Activated T-helper 2 cell treated with anti-CD3 and anti-CD28 coated beads, Interferon-gamma antibody, Interleukin-2, Interleukin-4, amounts not matched to agents 10 μg/mL and 5 μg/mL and 100 μg/mL, durations not matched to agents 14 hours and 24 hours and 36 hours (primary cell): ENCODE results near the gene RABL3. TPM values are rescaled to one million over a fixed set of nuclear protein-coding genes. Genes with fewer than 3 reads are reported as not detected.

ENCODE experiments used
- DNase-seq: peaks from one replicate; pipeline ENCODE4 v3.0.0; 2021; ENCODE audit warnings: low spot score
- H3K27ac Mint-ChIP-seq: one replicate; pipeline ENCODE4 v1.8.0; 2021; ENCODE audit warnings: mixed read lengths
- H3K27me3 Mint-ChIP-seq: one replicate; pipeline ENCODE4 v1.8.0; 2021; ENCODE audit warnings: low read depth, mixed read lengths
- H3K36me3 Mint-ChIP-seq: one replicate; pipeline ENCODE4 v1.8.0; 2021; ENCODE audit warnings: low read depth, mixed read lengths
- H3K4me1 Mint-ChIP-seq: one replicate; pipeline ENCODE4 v1.8.0; 2021; ENCODE audit warnings: low read depth, mixed read lengths
- H3K4me3 Mint-ChIP-seq: one replicate; pipeline ENCODE4 v1.8.0; 2021; ENCODE audit warnings: low read depth, mild to moderate bottlenecking, moderate library complexity, mixed read lengths
- H3K9me3 Mint-ChIP-seq: one replicate; pipeline ENCODE4 v1.8.0; 2021; ENCODE audit warnings: mixed read lengths
- intact Hi-C: fragments of 100-400 bp; cut with micrococcal nuclease; formaldehyde crosslinking; loops from one replicate; pipeline ENCODE4 v1.15.1; 2023
- total RNA-seq: library from RNA; stranded (reverse); gene quantifications from 2 replicates; pipeline ENCODE4 v1.2.3, GENCODE V29; 2022

The RABL3 gene
- total RNA-seq, 1 donor from 2014 or later, result 30.8 TPM

GRCh38 chr3:120693439-120694171, 48.7 kb downstream of the RABL3 start:
- peaks cover 5% of the 10 kb centered on the region for H3K4me1 Mint-ChIP-seq
- DNase-seq, result no peak
- no peak overlapping the region for H3K4me3 Mint-ChIP-seq
- no peaks in the 10 kb centered on the region for H3K27me3 Mint-ChIP-seq
- intact Hi-C loops, result no loop called here
- H3K27ac Mint-ChIP-seq, result no peak overlapping the region
- peaks cover 13% of the 10 kb centered on the region for H3K36me3 Mint-ChIP-seq
- H3K9me3 Mint-ChIP-seq, result no peaks in the 10 kb centered on the region

- H3K4me1 Mint-ChIP-seq, result peaks cover 5% of the 10 kb centered on the region
- no peak for DNase-seq
- H3K4me3 Mint-ChIP-seq, result no peak overlapping the region
- no peaks in the 10 kb centered on the region for H3K9me3 Mint-ChIP-seq
- H3K27me3 Mint-ChIP-seq, result no peaks in the 10 kb centered on the region
- intact Hi-C loops, result no loop called here
- H3K36me3 Mint-ChIP-seq, result peaks cover 13% of the 10 kb centered on the region
- no peak overlapping the region for H3K27ac Mint-ChIP-seq
Measured at GRCh38 chr3:120689395-120689794, 52.9 kb downstream of the RABL3 start.

GRCh38 chr3:120688121-120688520, 54.2 kb downstream of the RABL3 start:
- peaks cover 6% of the 10 kb centered on the region for H3K36me3 Mint-ChIP-seq
- H3K4me1 Mint-ChIP-seq, result no peaks in the 10 kb centered on the region
- intact Hi-C loops, result no loop called here
- no peak overlapping the region for H3K4me3 Mint-ChIP-seq
- H3K9me3 Mint-ChIP-seq, result no peaks in the 10 kb centered on the region
- no peak for DNase-seq
- no peak overlapping the region for H3K27ac Mint-ChIP-seq
- no peaks in the 10 kb centered on the region for H3K27me3 Mint-ChIP-seq

DNA sequence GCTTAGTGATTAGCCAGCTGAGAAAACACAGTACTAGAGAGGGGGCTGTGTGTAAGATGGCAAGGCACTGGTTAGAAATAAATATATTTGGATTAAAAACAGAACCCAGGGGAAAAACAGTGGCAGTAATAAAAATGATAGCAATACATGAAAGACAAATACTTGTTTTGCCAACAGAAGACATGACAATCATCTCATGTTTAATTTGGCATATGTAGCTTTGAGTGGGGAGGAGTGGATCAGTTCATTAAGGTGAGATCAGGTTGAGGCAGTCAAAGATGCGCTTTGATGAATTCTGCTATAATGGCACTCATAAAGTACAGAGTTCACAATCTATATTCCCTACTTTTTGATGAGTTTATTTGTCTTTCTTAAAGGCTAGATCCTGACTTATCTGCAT, 56.9 kb downstream of the RABL3 start:
- Mint-ChIP-seq H3K27me3 (no peaks in the 10 kb centered on the region), H3K4me3 (no peak overlapping the region), H3K27ac (no peak overlapping the region), H3K9me3 (no peaks in the 10 kb centered on the region), H3K4me1 (peaks cover 2% of the 10 kb centered on the region), H3K36me3 (no peaks in the 10 kb centered on the region)
- DNase-seq, result no peak
- intact Hi-C loops, result no loop called here

GRCh38 chr3:120684896-120685295, 57.4 kb downstream of the RABL3 start:
- Mint-ChIP-seq H3K27me3 (no peaks in the 10 kb centered on the region), H3K36me3 (no peaks in the 10 kb centered on the region), H3K27ac (no peak overlapping the region), H3K4me3 (no peak overlapping the region), H3K9me3 (no peaks in the 10 kb centered on the region), H3K4me1 (peaks cover 2% of the 10 kb centered on the region)
- DNase-seq, result no peak
- intact Hi-C loops, result no loop called here

DNA sequence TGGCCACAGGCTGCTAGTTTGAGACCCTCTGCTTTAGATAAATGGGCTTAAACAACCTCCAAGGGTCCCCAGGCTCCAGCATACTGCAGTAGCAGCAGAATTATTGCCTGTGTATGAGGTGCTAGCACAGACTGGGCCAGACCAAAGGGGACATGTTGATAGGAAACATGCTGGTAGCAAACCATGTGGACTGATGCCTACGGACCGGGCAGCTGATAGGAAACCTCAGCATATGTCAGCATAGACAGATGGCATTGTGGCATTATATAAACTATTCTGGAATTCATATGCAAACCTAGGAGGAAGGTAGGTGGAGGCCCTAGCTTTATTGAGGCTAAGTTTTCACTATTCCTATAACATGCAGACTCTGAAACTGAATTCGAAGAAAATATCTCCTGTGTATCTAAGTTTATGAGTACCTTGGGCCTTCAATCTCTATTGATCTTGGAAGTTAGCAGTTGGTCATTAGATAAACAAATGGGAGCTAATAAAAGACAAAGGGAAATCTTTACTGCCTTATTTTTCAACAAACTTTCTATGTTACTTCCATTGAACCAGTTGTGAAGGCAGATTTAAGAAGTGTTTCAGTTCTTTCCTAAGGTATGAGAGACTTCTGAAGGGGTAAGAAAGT, 58.5 kb downstream of the RABL3 start:
- intact Hi-C loops, result no loop called here
- DNase-seq, result no peak
- H3K36me3 Mint-ChIP-seq, result no peaks in the 10 kb centered on the region
- no peak overlapping the region for H3K4me3 Mint-ChIP-seq
- peaks cover 5% of the 10 kb centered on the region for H3K4me1 Mint-ChIP-seq
- no peaks in the 10 kb centered on the region for H3K27me3 Mint-ChIP-seq
- no peaks in the 10 kb centered on the region for H3K9me3 Mint-ChIP-seq
- no peak overlapping the region for H3K27ac Mint-ChIP-seq

DNA sequence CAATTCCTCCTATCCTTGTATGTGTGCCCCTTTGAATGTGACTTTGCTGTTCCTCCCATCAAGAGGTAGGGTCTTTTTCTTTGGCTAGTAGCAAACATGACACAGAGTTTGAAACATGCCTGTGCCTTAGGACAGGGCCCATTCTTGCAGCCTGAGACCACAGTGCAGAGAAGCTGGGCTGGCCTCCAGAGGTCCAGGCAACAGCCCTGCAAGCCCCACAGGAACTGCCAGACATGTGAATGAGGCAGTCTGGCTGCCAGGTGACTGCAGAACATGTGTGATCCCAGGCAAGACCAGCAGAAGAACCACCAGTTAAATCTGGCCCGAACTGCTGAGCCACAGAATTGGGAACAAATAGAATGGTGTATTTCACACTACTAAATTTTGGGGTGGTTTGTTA, 59.1 kb downstream of the RABL3 start:
- no peak for DNase-seq
- H3K4me3 Mint-ChIP-seq, result no peak overlapping the region
- no peaks in the 10 kb centered on the region for H3K9me3 Mint-ChIP-seq
- H3K27ac Mint-ChIP-seq, result no peak overlapping the region
- intact Hi-C loops, result no loop called here
- no peaks in the 10 kb centered on the region for H3K36me3 Mint-ChIP-seq
- peaks cover 10% of the 10 kb centered on the region for H3K4me1 Mint-ChIP-seq
- no peaks in the 10 kb centered on the region for H3K27me3 Mint-ChIP-seq

DNA sequence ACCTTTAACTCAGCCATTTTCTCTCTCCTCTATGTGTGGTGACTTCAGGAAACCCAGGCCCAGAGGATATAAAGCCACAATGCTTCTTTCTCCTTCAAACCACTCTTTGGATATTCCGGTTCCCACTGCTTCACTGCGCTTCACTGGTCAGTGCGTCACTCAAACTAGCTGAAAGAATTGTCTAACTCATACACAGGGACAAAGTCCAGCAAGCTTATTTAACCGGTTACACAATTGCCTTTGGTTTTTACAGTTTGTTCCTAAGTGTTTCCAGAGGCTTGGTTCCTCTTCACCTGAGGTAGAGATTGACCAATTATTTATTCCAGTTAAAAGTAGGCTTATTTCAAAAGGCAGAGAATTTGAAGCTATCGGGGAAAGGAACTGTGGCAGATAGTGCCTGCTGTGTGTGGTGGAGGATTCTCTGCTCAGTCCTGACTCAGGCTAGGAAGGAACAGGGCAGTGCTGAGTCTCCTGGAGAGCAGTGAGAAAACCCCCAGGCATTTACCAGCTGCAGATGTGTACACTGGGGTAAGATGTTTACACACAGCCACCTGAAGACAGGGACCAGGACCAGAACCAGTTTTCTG, 60.1 kb downstream of the RABL3 start, which contains the start of gene HGD:
Gene HGD (minus strand): TSS at position 145 of the 587 bp plus-strand sequence. CDS start 128 bp downstream, at position 17.
- Mint-ChIP-seq H3K9me3 (peaks cover 4% of the 10 kb centered on the region), H3K27ac (no peak within 1 kb of the TSS), H3K4me3 (no peak within 1 kb of the TSS), H3K4me1 (peaks cover 11% of the 10 kb centered on the region), H3K36me3 (no peaks in the 10 kb centered on the region), H3K27me3 (peaks cover 3% of the 10 kb centered on the region)
- DNase-seq, result no peak
- intact Hi-C loops, result no loop called here

DNA sequence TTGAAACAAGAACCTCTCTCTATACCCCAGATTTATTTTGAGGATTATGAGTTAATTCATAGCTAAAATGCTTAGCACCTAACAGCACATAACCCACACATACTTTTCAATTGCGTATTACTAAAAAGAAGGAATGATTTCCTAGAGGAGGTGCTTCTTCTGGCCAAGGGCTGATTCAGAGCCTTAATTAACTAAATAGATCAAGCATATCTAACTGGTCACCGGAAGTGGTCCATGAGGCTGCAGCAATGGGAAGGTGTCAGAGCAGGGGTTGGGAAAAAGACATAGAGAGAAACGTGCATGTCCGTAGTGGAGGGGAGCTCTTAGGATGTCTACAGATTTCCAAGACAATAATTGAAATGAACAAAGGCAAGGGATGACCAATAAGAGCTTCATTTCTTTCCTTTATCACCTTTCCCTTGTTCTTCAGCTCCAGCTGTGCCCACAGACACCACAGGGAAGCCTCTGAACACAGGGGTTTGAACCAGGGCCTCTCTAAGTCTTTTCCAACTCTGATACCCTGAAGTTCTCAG, 60.7 kb downstream of the RABL3 start:
- Mint-ChIP-seq H3K4me1 (peaks cover 11% of the 10 kb centered on the region), H3K36me3 (no peaks in the 10 kb centered on the region), H3K27me3 (peaks cover 3% of the 10 kb centered on the region)

DNA sequence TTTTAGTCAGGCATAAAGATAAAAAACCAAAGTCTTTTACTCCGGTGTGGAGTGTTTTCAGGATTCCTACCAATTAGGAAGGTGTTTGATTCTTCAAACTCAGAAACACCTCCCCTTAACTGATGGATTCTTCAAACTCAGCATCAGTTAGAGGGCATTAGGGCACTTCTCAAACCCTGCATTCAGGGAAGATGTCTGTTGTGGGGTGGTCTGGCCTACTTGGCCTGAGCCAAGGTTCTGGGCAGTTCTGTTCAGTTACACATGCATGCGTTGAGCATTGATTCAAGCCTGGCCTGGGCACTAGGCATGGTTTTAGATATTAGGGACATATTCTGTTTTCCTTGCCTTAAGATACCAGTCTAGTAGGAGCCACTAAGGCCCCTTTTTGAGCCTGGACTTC, 61.3 kb downstream of the RABL3 start:
- Mint-ChIP-seq H3K9me3 (peaks cover 4% of the 10 kb centered on the region), H3K4me3 (no peak overlapping the region), H3K27me3 (peaks cover 3% of the 10 kb centered on the region), H3K4me1 (peaks cover 11% of the 10 kb centered on the region), H3K36me3 (no peaks in the 10 kb centered on the region), H3K27ac (no peak overlapping the region)
- intact Hi-C loops, result no loop called here
- no peak for DNase-seq

More for the DNA sequence above, 60.7 kb downstream of the RABL3 start:
- DNase-seq, result no peak
- Mint-ChIP-seq H3K9me3 (peaks cover 4% of the 10 kb centered on the region), H3K27ac (no peak overlapping the region), H3K4me3 (no peak overlapping the region)
- intact Hi-C loops, result no loop called here

DNA sequence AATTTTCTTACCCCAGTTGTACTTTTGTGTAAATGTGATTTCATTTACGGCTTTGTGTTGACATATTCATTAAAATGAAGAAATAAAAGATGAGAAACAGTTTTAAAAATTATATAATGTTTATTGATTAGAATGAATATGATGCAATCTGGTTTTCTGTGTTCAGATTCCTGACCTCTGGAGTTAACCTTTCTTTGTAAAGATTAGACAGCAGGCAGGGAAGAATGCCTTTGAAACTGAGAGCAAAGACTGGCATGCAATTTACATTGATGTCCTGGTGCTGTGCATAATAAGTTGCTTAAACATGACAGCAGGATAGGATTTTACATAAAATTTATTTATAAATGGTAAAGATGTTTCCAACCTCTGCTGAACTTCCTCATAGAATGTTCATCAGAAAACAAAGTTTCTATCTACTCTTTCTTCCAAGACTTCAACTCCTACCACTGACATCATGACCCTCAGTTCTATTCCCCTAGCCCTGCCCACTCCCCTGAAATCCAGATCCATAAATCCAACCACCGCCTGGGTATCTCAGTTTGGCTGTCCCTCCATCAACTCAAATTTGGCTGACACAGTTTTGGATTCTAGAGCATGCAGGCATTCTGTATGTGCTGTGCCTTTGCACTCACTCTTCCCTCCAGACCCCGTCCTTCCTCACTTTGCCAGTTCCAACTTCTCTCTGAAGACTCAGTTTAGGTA, 62.0 kb downstream of the RABL3 start:
- Mint-ChIP-seq H3K27ac (no peak overlapping the region), H3K36me3 (no peaks in the 10 kb centered on the region), H3K27me3 (peaks cover 3% of the 10 kb centered on the region), H3K9me3 (peaks cover 4% of the 10 kb centered on the region), H3K4me3 (no peak overlapping the region), H3K4me1 (peaks cover 11% of the 10 kb centered on the region)
- intact Hi-C loops, result no loop called here
- DNase-seq, result no peak

GRCh38 chr3:120678984-120679383, 63.3 kb downstream of the RABL3 start:
- Mint-ChIP-seq H3K4me3 (no peak overlapping the region), H3K4me1 (peaks cover 11% of the 10 kb centered on the region), H3K27ac (no peak overlapping the region), H3K27me3 (peaks cover 6% of the 10 kb centered on the region), H3K36me3 (no peaks in the 10 kb centered on the region), H3K9me3 (peaks cover 4% of the 10 kb centered on the region)
- no peak for DNase-seq
- intact Hi-C loops, result no loop called here
